Thyroid gland (tissue), 4 donors: ENCODE results near the gene NRBP1. TPM values are rescaled to one million over a fixed set of nuclear protein-coding genes. Genes with fewer than 3 reads are reported as not detected.

ENCODE experiments used
- DNase-seq, 2 donors: peaks; one replicate each; pipeline ENCODE4 v3.0.0-alpha.2; 2019
- H3K27ac ChIP-seq, 3 donors: fragments of 200-600 bp; sonication (generic); 1 replicate in 2 of 3; 2 replicates in 1 of 3; pipeline ENCODE4 v1.5.1; 2016 to 2019; ENCODE audit warnings: mild to moderate bottlenecking in 1 of 3, moderate library complexity in 1 of 3
- H3K27me3 ChIP-seq: fragments of 200-600 bp; sonication (generic); one replicate; pipeline ENCODE4 v1.5.1; 2019
- H3K36me3 ChIP-seq, 2 donors: fragments of 200-600 bp; sonication (generic); one replicate each; pipeline ENCODE4 v1.5.1; 2016 to 2019
- H3K4me1 ChIP-seq, 2 donors: fragments of 200-600 bp; sonication (generic); one replicate each; pipeline ENCODE4 v1.5.1; 2017 to 2019
- H3K4me3 ChIP-seq, 3 donors: fragments of 200-600 bp; sonication (generic); replicated peaks in 1 of 3; 1 replicate in 2 of 3; 2 replicates in 1 of 3; pipeline ENCODE4 v1.5.1; 2016; ENCODE audit warnings: mild to moderate bottlenecking in 1 of 3
- H3K9me3 ChIP-seq: fragments of 200-600 bp; sonication (generic); one replicate; pipeline ENCODE4 v1.5.1; 2017
- CTCF ChIP-seq, 6 experiments: fragments of 200-600 bp in 3 of 6; fragments of 450-650 bp in 3 of 6; sonication (generic) in 3 of 6; IDR thresholded peaks; one replicate each; pipeline ENCODE4 v1.5.1; 2016 to 2019; ENCODE audit warnings: antibody characterized with exemption in 6 of 6, mild to moderate bottlenecking in 2 of 6, inconsistent platforms in 1 of 6, moderate library complexity in 1 of 6
- POLR2A ChIP-seq, 2 donors: fragments of 450-650 bp; IDR thresholded peaks; one replicate each; pipeline ENCODE4 v1.6.1; 2017; ENCODE audit warnings: antibody characterized with exemption in 2 of 2, mild to moderate bottlenecking in 2 of 2, moderate library complexity in 1 of 2
- WGBS, 2 donors: methylation state at CpG; one replicate each; pipeline ENCODE4 v1.1.5; 2017; 5-methylcytosine and 5-hydroxymethylcytosine counted together
- intact Hi-C: fragments of 100-400 bp; cut with DNase I; formaldehyde crosslinking; loops from one replicate; pipeline ENCODE4 v1.15.1; 2023
- total RNA-seq, 4 donors: library from RNA; depleted of rRNA; stranded (reverse); fragments of >200 nt; gene quantifications; one replicate each; pipeline ENCODE4 v1.2.3, GENCODE V29; 2016

NRBP1 gene
- total RNA-seq, 4 donors from 2014 or later, result 45.2 to 68.6 (median 63.1) TPM

GRCh38 chr2:27451095-27451494 is 22.7 kb downstream of the NRBP1 start:
- Histone ChIP-seq H3K36me3 (peaks cover 45 to 53% of the 10 kb centered on the region in 2 donors), H3K4me3 (no peak overlapping the region), H3K9me3 (no peaks in the 10 kb centered on the region), H3K4me1 (no peaks in the 10 kb centered on the region), H3K27ac (no peak overlapping the region), H3K27me3 (no peaks in the 10 kb centered on the region)
- 100% methylated on average over 1 of the region's 1 CpG for WGBS, 2 donors
- TF ChIP-seq CTCF (IDR thresholded peaks at IDR 0.05) (no peak), POLR2A (IDR thresholded peaks at IDR 0.05) (no peak)
- intact Hi-C loops, result no loop called here
- no peak for DNase-seq

GRCh38 chr2:27453968-27454367 is 25.5 kb downstream of the NRBP1 start:
- TF ChIP-seq POLR2A (IDR thresholded peaks at IDR 0.05), result no peak
- TF ChIP-seq CTCF (IDR thresholded peaks at IDR 0.05), result no peak
- no peaks in the 10 kb centered on the region for H3K4me1 ChIP-seq
- H3K36me3 ChIP-seq, result peaks cover 57 to 67% of the 10 kb centered on the region in 2 donors
- no peaks in the 10 kb centered on the region for H3K27me3 ChIP-seq
- 87 to 90% methylated on average over 7 of the region's 7 CpGs for WGBS, 2 donors
- no peak overlapping the region for H3K27ac ChIP-seq
- intact Hi-C loops, result no loop called here
- no peaks in the 10 kb centered on the region for H3K9me3 ChIP-seq
- DNase-seq, result no peak
- H3K4me3 ChIP-seq, result no peak overlapping the region

- no peaks in the 10 kb centered on the region for H3K27me3 ChIP-seq
- peak; percentile 7 to 26 for DNase-seq
- no peak for TF ChIP-seq POLR2A (IDR thresholded peaks at IDR 0.05)
- no peak for TF ChIP-seq CTCF (IDR thresholded peaks at IDR 0.05)
- peaks cover 29 to 32% of the 10 kb centered on the region in 2 donors for H3K36me3 ChIP-seq
- H3K27ac ChIP-seq, result no peak overlapping the region
- no peaks in the 10 kb centered on the region for H3K9me3 ChIP-seq
- no peak overlapping the region for H3K4me3 ChIP-seq
- no peaks in the 10 kb centered on the region for H3K4me1 ChIP-seq
- 73 to 79% methylated on average over 8 of the region's 8 CpGs for WGBS, 2 donors
- intact Hi-C loops, result no loop called here
Measured at GRCh38 chr2:27461118-27461517, 32.7 kb downstream of the NRBP1 start.

GRCh38 chr2:27464443-27464842 is 36.0 kb downstream of the NRBP1 start:
- Histone ChIP-seq H3K9me3 (no peaks in the 10 kb centered on the region), H3K27ac (no peak overlapping the region), H3K4me1 (no peaks in the 10 kb centered on the region), H3K27me3 (no peaks in the 10 kb centered on the region), H3K4me3 (no peak overlapping the region), H3K36me3 (peaks cover 2 to 5% of the 10 kb centered on the region in 2 donors)
- no peak for TF ChIP-seq CTCF (IDR thresholded peaks at IDR 0.05)
- no peak for TF ChIP-seq POLR2A (IDR thresholded peaks at IDR 0.05)
- no peak for DNase-seq
- 96% methylated on average over 7 of the region's 7 CpGs for WGBS, 2 donors
- intact Hi-C loops, result no loop called here

GRCh38 chr2:27471961-27472360 is 43.5 kb downstream of the NRBP1 start:
- no peak for TF ChIP-seq POLR2A (IDR thresholded peaks at IDR 0.05)
- no peak for TF ChIP-seq CTCF (IDR thresholded peaks at IDR 0.05)
- H3K4me3 ChIP-seq, result no peak overlapping the region
- H3K9me3 ChIP-seq, result no peaks in the 10 kb centered on the region
- no peak for DNase-seq
- no peaks in the 10 kb centered on the region for H3K27me3 ChIP-seq
- WGBS, 2 donors, result 90 to 96% methylated on average over 5 of the region's 5 CpGs
- H3K4me1 ChIP-seq, result no peaks in the 10 kb centered on the region
- no peak overlapping the region for H3K27ac ChIP-seq
- intact Hi-C loops, result no loop called here
- H3K36me3 ChIP-seq, result peaks cover 26 to 35% of the 10 kb centered on the region in 2 donors
